Stomach smooth muscle (tissue), 2 donors: ENCODE data around the gene DCTN4.
A peak's percentile ranks its signal among the peaks of the same experiment; 100 is the strongest.

Experiments
- H3K27ac ChIP-seq: one replicate; pipeline ENCODE4 v1.7.0; 2013; ENCODE audit warnings: mild to moderate bottlenecking, low read length, inconsistent platforms
- H3K27me3 ChIP-seq, 2 donors: one replicate each; pipeline ENCODE4 v1.7.0; 2013; ENCODE audit warnings: low read length in 2 of 2; ENCODE audit not compliant: insufficient read depth in 2 of 2, control insufficient read depth in 1 of 2
- H3K36me3 ChIP-seq, 2 donors: one replicate each; pipeline ENCODE4 v1.7.0; 2013; ENCODE audit warnings: low read length in 2 of 2; ENCODE audit not compliant: control insufficient read depth in 2 of 2, insufficient read depth in 2 of 2
- H3K4me1 ChIP-seq: one replicate; pipeline ENCODE4 v1.7.0; 2013; ENCODE audit warnings: low read length; ENCODE audit not compliant: control insufficient read depth, insufficient read depth
- H3K4me3 ChIP-seq, 2 donors: one replicate each; pipeline ENCODE4 v1.7.0; 2013; ENCODE audit warnings: low read length in 2 of 2
- H3K9ac ChIP-seq, 2 donors: one replicate each; pipeline ENCODE4 v1.7.0; 2013; ENCODE audit warnings: low read length in 2 of 2, mild to moderate bottlenecking in 1 of 2
- H3K9me3 ChIP-seq, 2 donors: one replicate each; pipeline ENCODE4 v1.7.0; 2013; ENCODE audit warnings: low read length in 2 of 2; ENCODE audit not compliant: control insufficient read depth in 2 of 2
- donor health status: healthy.
- donor health status: Pancreatic carcinoma.

The DCTN4 gene

DNA sequence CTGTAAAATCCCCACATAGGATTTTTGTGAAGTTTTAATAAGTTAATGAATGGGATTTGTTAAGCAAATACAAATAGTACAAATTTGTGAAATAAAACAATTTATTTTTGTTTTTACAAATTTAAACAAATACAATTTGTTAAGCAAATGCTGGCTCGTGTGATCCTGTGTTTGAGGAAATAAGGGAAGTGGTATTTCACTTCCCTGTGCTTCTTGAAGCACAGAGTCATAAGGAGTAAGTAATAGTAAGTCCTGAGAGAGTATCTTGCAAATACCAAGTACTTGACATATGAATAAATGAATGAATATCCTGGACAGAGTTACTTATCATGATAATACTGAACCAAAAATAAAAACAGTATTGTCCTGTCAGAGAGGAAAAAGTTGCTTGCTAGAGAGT lies 28.8 kb upstream of the DCTN4 start:
- no peaks in the 10 kb centered on the region for H3K36me3 ChIP-seq
- peak overlapping the region in 1 of 2 donors; percentile 20 for H3K9ac ChIP-seq
- H3K9me3 ChIP-seq = no peaks in the 10 kb centered on the region
- H3K27ac ChIP-seq = no peak overlapping the region
- no peaks in the 10 kb centered on the region for H3K27me3 ChIP-seq
- peaks cover 28% of the 10 kb centered on the region for H3K4me1 ChIP-seq
- no peak overlapping the region for H3K4me3 ChIP-seq

DNA sequence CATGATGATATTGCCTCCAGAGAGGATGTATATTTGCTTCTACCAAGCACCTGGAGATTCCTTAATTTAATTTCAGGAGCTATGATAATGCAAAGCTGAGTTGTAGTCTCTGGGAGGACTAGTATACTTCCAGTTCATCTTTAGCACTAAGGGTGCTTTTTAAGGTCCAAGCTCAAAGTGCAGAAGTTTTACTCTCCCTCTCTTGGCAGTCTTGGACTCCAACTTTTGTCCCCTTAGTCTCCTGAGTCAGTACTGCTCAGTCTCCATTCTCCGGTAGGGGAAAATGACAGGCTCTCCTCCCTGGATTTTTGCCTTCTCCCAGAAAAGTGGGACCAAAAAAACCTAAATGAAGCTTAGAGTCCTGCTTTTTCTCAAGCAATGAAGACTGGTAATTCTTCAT lies 28.1 kb upstream of the DCTN4 start:
- no peak overlapping the region for H3K4me3 ChIP-seq
- peaks cover 36% of the 10 kb centered on the region for H3K4me1 ChIP-seq
- no peaks in the 10 kb centered on the region for H3K27me3 ChIP-seq
- H3K36me3 ChIP-seq = no peaks in the 10 kb centered on the region
- H3K27ac ChIP-seq = no peak overlapping the region
- H3K9me3 ChIP-seq = no peaks in the 10 kb centered on the region
- peak overlapping the region in 1 of 2 donors; percentile 20 for H3K9ac ChIP-seq

DNA sequence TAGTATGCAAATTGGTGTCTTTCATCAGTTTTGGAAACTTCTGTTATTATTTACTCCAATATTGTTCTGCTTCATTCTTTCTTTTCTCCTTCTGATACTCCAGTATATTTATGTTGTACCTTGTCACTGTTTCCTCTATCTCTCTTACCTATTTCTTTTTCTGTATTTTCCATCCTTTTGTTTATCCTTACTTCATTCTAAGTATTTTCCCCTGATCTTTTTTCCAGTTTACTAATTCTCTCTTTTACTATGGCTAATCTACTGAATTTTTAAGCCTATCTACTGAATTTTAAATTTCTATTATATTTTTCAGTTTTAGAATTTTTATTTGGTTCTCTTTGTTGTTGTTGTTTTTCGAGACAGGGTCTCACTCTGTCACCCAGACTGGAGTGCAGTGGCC lies 27.1 kb upstream of the DCTN4 start:
- H3K4me1 ChIP-seq = peaks cover 45% of the 10 kb centered on the region
- no peaks in the 10 kb centered on the region for H3K27me3 ChIP-seq
- no peaks in the 10 kb centered on the region for H3K36me3 ChIP-seq
- no peak overlapping the region for H3K9ac ChIP-seq
- no peak overlapping the region for H3K4me3 ChIP-seq
- no peaks in the 10 kb centered on the region for H3K9me3 ChIP-seq
- no peak overlapping the region for H3K27ac ChIP-seq

DNA sequence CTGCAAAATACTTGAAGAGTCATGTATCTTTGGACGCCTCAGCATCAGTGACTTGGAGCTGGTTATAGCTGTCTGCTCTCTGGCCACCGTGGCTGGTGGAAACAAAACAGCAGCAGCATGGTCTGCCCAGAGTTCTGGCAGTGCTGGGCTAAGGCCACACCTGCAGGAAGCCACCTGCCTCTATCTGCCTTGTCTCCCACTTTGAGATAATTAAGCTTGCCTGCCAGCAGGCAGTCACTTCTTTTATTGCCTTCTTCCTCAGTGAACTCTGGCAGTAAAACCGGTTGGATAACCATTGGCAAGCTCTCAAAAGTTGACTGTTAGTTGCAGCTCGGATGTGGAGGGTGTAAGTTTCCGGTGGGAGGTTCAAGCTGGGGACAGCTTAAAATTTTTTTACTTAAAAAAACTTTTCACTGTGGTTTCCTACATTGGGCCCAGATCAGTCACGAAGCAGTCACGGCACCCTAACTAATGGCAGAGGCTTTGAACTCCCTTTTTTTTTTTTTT lies 24.7 kb upstream of the DCTN4 start:
- Histone ChIP-seq H3K27ac (peak overlapping the region; percentile 97), H3K27me3 (no peaks in the 10 kb centered on the region), H3K9me3 (no peaks in the 10 kb centered on the region), H3K4me3 (peak overlapping the region in 1 of 2 donors; percentile 54), H3K36me3 (no peaks in the 10 kb centered on the region), H3K9ac (peak overlapping the region; percentile 21 to 29), H3K4me1 (peaks cover 52% of the 10 kb centered on the region)

DNA sequence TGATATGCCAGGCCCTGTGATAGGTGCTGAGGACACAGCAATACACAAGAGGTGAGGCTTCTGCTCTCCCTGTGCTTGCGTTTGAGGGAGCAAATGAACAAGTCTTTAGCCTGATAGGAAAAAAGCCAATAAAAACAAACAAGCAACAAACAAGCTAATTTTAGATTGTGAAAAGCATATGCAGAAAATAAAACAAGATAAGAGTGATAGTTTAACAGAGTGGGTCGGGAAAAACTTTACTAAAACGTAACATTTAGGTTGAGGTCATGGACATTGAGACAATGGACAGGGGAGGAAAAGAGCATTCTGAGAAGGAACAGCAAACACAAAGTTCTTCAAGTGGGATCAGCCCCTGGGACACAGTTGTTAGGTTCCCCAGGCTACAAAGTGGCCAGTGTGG lies 24.0 kb upstream of the DCTN4 start:
- H3K27me3 ChIP-seq = no peaks in the 10 kb centered on the region
- no peaks in the 10 kb centered on the region for H3K36me3 ChIP-seq
- H3K4me1 ChIP-seq = peaks cover 58% of the 10 kb centered on the region
- peak overlapping the region; percentile 97 for H3K27ac ChIP-seq
- H3K4me3 ChIP-seq = peak overlapping the region in 1 of 2 donors; percentile 93
- H3K9me3 ChIP-seq = no peaks in the 10 kb centered on the region
- peak overlapping the region; percentile 21 to 29 for H3K9ac ChIP-seq

DNA sequence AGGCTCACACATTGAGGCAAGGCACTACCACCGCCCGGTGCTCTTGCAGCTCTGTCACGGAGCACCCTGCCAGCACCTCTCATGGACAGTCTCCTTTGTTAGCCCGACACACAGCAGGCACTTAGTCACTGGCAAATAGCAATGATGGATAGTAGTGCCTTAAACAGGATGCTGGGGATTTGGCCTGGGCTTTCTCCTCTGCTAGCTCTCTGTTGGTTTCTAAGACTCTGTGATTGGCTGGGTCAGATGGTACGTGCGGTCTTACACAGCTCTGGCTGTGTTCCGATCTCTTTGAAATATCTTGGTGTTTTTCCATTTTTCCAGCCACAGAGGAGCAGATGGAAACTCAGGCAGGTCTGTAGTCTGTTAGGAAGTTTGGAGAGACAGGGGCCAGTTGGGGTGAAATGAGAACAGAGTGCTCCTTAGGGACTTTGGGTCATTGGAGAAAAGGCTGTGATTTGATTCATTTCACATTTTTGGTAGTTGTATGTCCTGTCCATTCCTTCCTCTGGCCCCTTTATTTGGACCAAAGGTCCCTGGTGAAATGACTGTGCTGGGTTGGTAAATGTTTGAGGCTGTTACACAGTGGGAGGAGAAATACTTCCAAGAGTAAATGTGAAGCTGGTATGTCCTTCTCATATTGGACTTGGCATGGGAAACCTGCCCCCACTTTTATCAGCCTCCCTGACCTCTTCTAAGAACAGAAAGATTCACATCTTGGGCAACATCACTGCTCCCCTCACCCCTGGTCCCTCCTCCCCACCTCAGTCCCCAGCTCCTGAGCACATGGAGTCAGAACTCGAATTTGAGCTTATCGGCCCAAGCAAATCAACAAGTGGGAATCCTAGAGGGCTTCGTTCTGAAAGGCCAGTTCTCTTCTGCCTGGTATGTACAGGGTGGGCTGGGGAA lies 23.1 kb upstream of the DCTN4 start:
- Histone ChIP-seq H3K9ac (peak overlapping the region; percentile 51 to 60), H3K4me1 (peaks cover 62% of the 10 kb centered on the region), H3K27ac (peak overlapping the region; percentile 97), H3K4me3 (peak overlapping the region; percentile 44 to 93), H3K9me3 (no peaks in the 10 kb centered on the region), H3K27me3 (no peaks in the 10 kb centered on the region), H3K36me3 (no peaks in the 10 kb centered on the region)

DNA sequence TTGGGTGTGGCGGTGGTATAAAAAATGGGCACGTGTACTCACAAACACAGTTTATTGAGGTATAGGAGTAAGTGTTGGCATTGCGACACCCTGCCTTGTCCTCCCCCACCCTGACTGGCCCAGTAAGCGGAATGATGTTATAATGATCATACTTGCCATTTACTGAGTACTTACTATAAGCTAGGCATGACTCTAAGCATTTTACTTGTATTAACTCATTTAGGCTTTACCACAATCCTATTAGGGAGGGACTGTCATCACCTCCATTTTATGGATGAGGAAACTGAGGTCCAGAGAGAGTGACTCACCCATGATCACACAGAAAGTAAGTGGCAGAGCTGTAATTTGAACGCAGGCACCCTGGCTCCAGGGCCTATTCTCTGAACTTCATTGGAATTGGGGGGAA lies 22.0 kb upstream of the DCTN4 start:
- Histone ChIP-seq H3K27me3 (no peaks in the 10 kb centered on the region), H3K9me3 (no peaks in the 10 kb centered on the region), H3K4me1 (peaks cover 62% of the 10 kb centered on the region), H3K9ac (peak overlapping the region; percentile 60 to 69), H3K4me3 (peak overlapping the region; percentile 37 to 93), H3K36me3 (no peaks in the 10 kb centered on the region), H3K27ac (peak overlapping the region; percentile 97)

DNA sequence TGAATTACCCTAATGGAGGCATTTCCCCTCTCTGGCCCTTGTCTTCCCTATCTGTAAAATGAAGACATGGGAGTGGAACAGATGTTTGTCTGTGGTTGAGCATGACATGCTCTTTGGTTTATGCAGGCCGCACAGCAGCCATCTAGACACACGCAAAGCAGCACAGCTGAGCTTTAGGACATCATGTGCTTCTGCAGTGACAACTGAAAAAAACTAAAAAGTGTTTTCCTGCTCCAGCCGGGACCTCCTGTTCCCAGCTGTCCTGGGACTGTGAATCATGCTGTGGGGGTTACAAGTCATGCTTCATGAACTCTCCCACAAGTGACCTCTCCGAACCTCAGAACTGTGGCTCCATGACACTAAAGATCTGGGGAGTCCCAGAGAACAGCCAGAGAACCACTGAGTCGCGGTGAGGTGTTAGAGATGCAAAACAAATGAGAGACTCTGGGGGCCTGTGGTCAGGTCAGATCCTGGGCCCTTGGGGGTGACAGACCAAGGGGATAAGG lies 21.4 kb upstream of the DCTN4 start:
- Histone ChIP-seq H3K27ac (peak overlapping the region; percentile 97), H3K9ac (peak overlapping the region; percentile 69 to 86), H3K9me3 (no peaks in the 10 kb centered on the region), H3K27me3 (no peaks in the 10 kb centered on the region), H3K4me3 (peak overlapping the region; percentile 37 to 93), H3K36me3 (no peaks in the 10 kb centered on the region), H3K4me1 (peaks cover 62% of the 10 kb centered on the region)

DNA sequence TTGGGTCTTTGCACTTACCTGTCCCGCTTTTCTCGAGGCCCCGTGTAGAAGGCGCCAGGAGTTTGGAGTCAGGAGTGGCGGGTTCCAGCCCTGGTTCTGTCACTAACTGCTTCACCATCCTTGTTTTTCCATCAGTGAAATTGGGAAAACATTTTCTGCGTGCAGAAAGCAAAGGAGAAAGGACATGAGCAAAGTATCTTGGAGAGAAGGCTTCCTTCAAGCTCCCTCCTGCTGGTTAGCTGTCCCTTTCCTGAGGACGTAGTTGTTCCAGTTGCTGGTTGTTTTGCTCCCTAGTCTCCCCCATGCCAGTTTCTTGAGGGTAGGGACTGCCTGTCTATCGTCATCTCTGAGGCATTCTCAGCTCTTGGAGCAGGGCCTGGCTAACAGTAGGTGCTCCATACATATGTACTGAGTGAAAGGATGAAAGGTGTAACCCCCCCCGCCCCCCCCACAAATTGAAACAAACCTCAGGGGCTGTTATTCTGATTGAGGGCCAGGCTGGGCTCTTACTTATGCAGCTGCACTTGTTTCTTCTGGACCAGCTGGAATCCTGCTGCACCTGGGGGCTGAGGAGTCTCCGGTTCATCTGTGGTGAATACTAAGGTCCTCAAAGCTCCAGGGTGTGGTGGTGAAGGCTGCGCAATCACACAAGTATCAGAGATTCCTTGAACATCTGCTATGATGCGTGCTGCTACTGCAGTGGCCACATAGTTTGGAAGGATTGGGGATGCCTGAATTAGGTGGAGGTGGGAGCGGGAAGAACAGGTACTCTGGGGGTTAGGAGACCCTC lies 20.8 kb upstream of the DCTN4 start:
- Histone ChIP-seq H3K27me3 (no peaks in the 10 kb centered on the region), H3K27ac (peak overlapping the region; percentile 97), H3K9me3 (no peaks in the 10 kb centered on the region), H3K36me3 (no peaks in the 10 kb centered on the region), H3K4me1 (peaks cover 62% of the 10 kb centered on the region), H3K9ac (peak overlapping the region; percentile 86 to 96), H3K4me3 (peak overlapping the region; percentile 78 to 93)

DNA sequence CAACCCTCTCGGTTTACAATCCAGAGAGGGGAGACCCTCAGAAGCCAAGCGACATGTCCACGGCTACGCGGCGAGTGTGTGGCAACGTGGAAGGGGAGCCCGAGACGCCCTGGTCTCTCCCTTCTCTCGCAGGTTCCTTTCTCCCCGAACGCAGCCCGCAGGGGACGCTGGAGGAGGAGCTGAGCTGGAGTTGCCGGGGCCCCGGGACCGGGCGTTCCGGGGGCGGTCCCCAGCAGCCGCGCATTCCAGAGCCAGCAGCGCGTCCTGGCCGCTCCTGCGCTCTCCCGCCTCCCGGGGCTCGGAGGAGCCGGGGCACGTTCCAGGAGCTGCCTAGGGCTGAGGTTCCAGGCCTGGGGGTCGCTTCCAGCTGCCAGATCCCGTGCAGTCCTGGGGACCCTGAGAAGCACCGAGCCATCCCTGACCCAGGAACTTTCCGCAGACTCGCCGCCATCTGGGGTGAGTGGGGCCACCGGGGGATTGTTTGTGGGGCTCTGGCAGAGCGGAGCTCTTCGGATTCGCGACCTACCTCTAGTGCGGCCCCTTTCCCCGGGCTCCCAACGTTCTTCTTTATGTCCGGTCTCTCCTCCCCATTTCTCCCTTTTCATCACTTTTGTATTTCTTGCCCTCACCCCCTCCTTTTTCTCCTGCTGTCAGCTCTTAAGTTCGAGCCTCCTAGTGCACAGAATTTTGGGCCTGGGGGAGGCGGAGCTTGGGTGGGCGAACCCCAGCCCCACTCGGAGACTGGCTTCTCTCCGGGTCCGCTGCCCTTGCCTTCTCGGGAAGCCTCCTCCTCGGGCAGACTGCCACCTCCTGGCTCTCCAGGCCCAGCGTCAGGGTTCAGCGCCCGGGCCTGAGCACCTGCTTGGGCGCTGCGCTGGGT lies 19.9 kb upstream of the DCTN4 start, which contains the start of gene SMIM3:
TSS of gene SMIM3 (plus strand) at position 241 of the 880 bp plus-strand sequence. CDS start 16,684 bp downstream, outside the sequence.
- Histone ChIP-seq H3K27ac (peak within 1 kb of the TSS; percentile 97), H3K4me1 (peaks cover 56% of the 10 kb centered on the region), H3K9ac (peak within 1 kb of the TSS; percentile 86 to 96), H3K4me3 (peak within 1 kb of the TSS; percentile 78 to 93), H3K9me3 (no peaks in the 10 kb centered on the region), H3K36me3 (no peaks in the 10 kb centered on the region), H3K27me3 (no peaks in the 10 kb centered on the region)
